ENCODE measurements around the gene GRM7. TPM values are rescaled to one million over a fixed set of nuclear protein-coding genes. Genes with fewer than 3 reads are reported as not detected.

Gene GRM7
- total RNA-seq, 1 donor from 2014 or later: 1.5 TPM

DNA sequence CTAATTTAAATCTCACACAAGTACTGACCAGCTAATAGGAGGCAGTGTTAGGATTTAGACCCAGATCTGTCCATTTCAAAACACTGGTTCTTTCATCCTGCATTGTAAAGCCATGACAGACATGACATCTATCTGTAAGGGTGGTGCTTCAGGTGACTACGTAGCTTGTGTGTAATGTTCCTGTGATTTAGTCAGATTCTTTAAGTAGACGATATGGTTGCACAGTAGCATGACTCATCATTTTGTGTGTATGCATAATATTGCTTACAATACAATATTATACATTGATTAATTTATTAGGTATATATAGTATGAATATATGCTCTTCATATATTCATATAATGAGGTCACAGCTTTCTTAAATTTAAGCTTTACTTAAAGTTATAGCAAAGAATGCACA, 628.5 kb downstream of the GRM7 start:
- TF ChIP-seq CTCF (conservative IDR thresholded peaks at IDR 0.05): no peak
- Mint-ChIP-seq H3K36me3 (ENCODE audit: low read depth) (peaks cover 5% of the 10 kb centered on the region), H3K27me3 (ENCODE audit: low read depth) (no peaks in the 10 kb centered on the region), H3K9me3 (peaks cover 8% of the 10 kb centered on the region), H3K27ac (ENCODE audit: unreplicated experiment) (no peak overlapping the region), H3K4me3 (no peak overlapping the region), H3K4me1 (no peaks in the 10 kb centered on the region)
- DNase-seq (ENCODE audit: low read depth, low spot score): no peak

- Mint-ChIP-seq H3K27ac (ENCODE audit: unreplicated experiment) (no peak overlapping the region), H3K36me3 (ENCODE audit: low read depth) (peaks cover 6% of the 10 kb centered on the region), H3K4me3 (no peak overlapping the region), H3K9me3 (peaks cover 6% of the 10 kb centered on the region), H3K27me3 (ENCODE audit: low read depth) (no peaks in the 10 kb centered on the region), H3K4me1 (no peaks in the 10 kb centered on the region)
- TF ChIP-seq CTCF (conservative IDR thresholded peaks at IDR 0.05): no peak
- DNase-seq (ENCODE audit: low read depth, low spot score): no peak
Observed at GRCh38 chr3:7498715-7499114, 637.8 kb downstream of the GRM7 start.

DNA sequence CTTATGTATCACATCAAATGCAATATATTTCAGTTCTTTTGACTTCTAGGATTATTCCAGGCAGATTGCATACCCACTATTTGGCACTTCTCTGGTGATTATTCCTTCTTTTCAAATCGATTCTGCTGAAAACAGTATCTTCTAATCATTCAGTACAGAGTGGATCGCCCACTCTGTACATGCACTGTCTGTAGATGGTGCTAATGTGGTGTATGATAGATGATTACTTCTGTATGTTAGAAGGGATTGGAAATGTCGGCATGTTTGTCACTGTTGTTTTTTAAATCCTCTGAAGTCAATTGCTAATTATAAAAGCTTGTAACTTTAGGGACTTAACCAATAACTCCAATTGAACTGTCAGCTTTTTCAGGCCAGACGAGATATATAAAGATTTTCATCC, 642.5 kb downstream of the GRM7 start:
- H3K4me1 Mint-ChIP-seq: no peaks in the 10 kb centered on the region
- no peak for TF ChIP-seq CTCF (conservative IDR thresholded peaks at IDR 0.05)
- no peaks in the 10 kb centered on the region for H3K36me3 Mint-ChIP-seq (ENCODE audit: low read depth)
- H3K4me3 Mint-ChIP-seq: no peak overlapping the region
- no peak overlapping the region for H3K27ac Mint-ChIP-seq (ENCODE audit: unreplicated experiment)
- H3K27me3 Mint-ChIP-seq (ENCODE audit: low read depth): no peaks in the 10 kb centered on the region
- H3K9me3 Mint-ChIP-seq: peaks cover 15% of the 10 kb centered on the region
- DNase-seq (ENCODE audit: low read depth, low spot score): no peak

DNA sequence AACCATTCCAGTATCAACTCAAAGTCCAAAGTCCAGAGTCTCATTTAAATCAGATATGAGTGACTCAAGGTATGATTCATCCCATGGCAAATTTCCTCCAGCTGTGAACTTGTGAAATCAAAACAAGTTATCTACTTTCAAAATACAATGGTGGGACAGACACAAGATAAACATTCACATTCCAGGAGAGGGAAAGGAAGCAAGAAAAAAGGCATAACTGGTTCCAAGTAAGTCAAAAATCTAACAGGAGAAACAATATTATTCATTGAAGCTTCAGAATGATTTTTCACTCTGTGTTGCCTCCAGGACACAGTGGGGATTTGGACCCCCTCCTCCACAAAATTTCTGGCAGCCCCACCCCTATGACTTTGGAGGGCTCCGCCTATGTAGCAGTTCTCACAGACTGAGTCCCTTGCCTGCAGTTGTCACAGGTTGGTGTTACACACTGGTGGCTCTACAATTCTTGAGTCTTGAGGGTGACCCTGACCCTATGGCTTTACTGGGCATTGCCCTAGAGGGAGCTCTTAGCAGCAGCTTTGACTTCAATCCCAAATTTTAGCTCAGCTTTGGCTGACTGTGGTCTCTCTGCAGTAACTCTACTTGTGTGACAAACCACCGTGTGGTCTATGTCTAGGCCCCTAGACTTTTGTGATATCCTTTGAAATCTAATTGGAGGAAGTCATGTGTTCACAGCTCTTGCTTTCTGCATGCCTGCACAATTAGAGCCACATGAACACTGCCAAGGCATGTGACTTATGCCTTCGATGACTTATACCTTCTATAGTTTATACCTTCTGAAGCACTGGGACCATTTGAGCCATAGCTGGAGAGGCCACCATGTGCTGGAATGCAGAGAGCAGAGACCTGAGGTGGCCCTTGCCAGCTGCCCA, 644.2 kb downstream of the GRM7 start:
- Mint-ChIP-seq H3K27me3 (ENCODE audit: low read depth) (no peaks in the 10 kb centered on the region), H3K4me3 (no peak overlapping the region), H3K27ac (ENCODE audit: unreplicated experiment) (no peak overlapping the region), H3K36me3 (ENCODE audit: low read depth) (no peaks in the 10 kb centered on the region), H3K9me3 (peaks cover 12% of the 10 kb centered on the region), H3K4me1 (peaks cover 3% of the 10 kb centered on the region)
- DNase-seq (ENCODE audit: low read depth, low spot score): no peak
- no peak for TF ChIP-seq CTCF (conservative IDR thresholded peaks at IDR 0.05)

- H3K27ac Mint-ChIP-seq (ENCODE audit: unreplicated experiment): no peak overlapping the region
- H3K27me3 Mint-ChIP-seq (ENCODE audit: low read depth): no peaks in the 10 kb centered on the region
- no peak for DNase-seq (ENCODE audit: low read depth, low spot score)
- H3K36me3 Mint-ChIP-seq (ENCODE audit: low read depth): no peaks in the 10 kb centered on the region
- peaks cover 11% of the 10 kb centered on the region for H3K9me3 Mint-ChIP-seq
- no peak overlapping the region for H3K4me3 Mint-ChIP-seq
- no peak for TF ChIP-seq CTCF (conservative IDR thresholded peaks at IDR 0.05)
- peaks cover 6% of the 10 kb centered on the region for H3K4me1 Mint-ChIP-seq
Observed at GRCh38 chr3:7506606-7507180, 645.8 kb downstream of the GRM7 start.

Data from neural crest cell (in vitro differentiated cells).